Stimulated activated CD8-positive, alpha-beta memory T cell treated with anti-CD3 and anti-CD28 coated beads, Interleukin-15, amount 100 ng/mL, for 48 hours (primary cell): ENCODE results near the gene ALG13.
"Not testable (repeated sequence)": the region's sequence is repeated elsewhere in the genome, so short reads cannot be mapped to it uniquely, and the experiment has no call there.

ENCODE experiments used
- DNase-seq, 2 donors: peaks; one replicate each; pipeline ENCODE4 v3.0.0-alpha.2; 2020; ENCODE audit warnings: low read depth in 2 of 2

Gene ALG13

GRCh38 chrX:111680988-111681779, at the start of gene ALG13:
Gene ALG13 (plus strand): TSS chrX:111681170. CDS start chrX:111681219, 49 bp downstream.
- DNase-seq = peak; percentile 73 to 74

GRCh38 chrX:111634823-111635729, 45.9 kb upstream of the ALG13 start:
- no peak for DNase-seq

GRCh38 chrX:111641969-111642368, 39.0 kb upstream of the ALG13 start:
- no peak for DNase-seq

- DNase-seq = not testable (repeated sequence)
Measured at GRCh38 chrX:111645165-111645564, 35.8 kb upstream of the ALG13 start.

- DNase-seq = no peak
Measured at GRCh38 chrX:111645607-111646006, 35.4 kb upstream of the ALG13 start.

- no peak for DNase-seq
Measured at GRCh38 chrX:111646515-111646914, 34.5 kb upstream of the ALG13 start.

GRCh38 chrX:111648802-111649201, 32.2 kb upstream of the ALG13 start:
- no peak for DNase-seq

- no peak for DNase-seq
Measured at GRCh38 chrX:111649638-111650037, 31.3 kb upstream of the ALG13 start.

- DNase-seq = no peak
Measured at GRCh38 chrX:111650845-111651244, 30.1 kb upstream of the ALG13 start.

- no peak for DNase-seq
Measured at GRCh38 chrX:111652719-111653118, 28.3 kb upstream of the ALG13 start.

- DNase-seq = no peak
Measured at GRCh38 chrX:111661241-111661640, 19.7 kb upstream of the ALG13 start.

GRCh38 chrX:111662292-111662691, 18.7 kb upstream of the ALG13 start:
- no peak for DNase-seq

- DNase-seq = no peak
Measured at GRCh38 chrX:111671668-111672067, 9.3 kb upstream of the ALG13 start.

- no peak for DNase-seq
Measured at GRCh38 chrX:111687305-111687704, 6.3 kb downstream of the ALG13 start.

GRCh38 chrX:111695297-111695880, 14.4 kb downstream of the ALG13 start:
- DNase-seq = no peak

GRCh38 chrX:111719426-111720210, 38.6 kb downstream of the ALG13 start:
- no peak for DNase-seq

GRCh38 chrX:111728096-111728495, 47.1 kb downstream of the ALG13 start:
- DNase-seq = no peak

GRCh38 chrX:111731351-111731750, 50.4 kb downstream of the ALG13 start:
- DNase-seq = no peak

GRCh38 chrX:111736571-111736970, 55.6 kb downstream of the ALG13 start:
- DNase-seq = no peak

GRCh38 chrX:111742018-111742417, 61.0 kb downstream of the ALG13 start:
- DNase-seq = no peak

GRCh38 chrX:111743316-111743715, 62.3 kb downstream of the ALG13 start:
- no peak for DNase-seq

- DNase-seq = no peak
Measured at GRCh38 chrX:111756486-111756885, 75.5 kb downstream of the ALG13 start.
